Esophagus (tissue), 2 donors: ENCODE data around the gene HNRNPA2B1. TPM values are rescaled to one million over a fixed set of nuclear protein-coding genes. Genes with fewer than 3 reads are reported as not detected.

Source experiments
- H3K27ac ChIP-seq, 2 donors: one replicate each; pipeline ENCODE4 v1.5.1; 2013; ENCODE audit warnings: low read depth in 2 of 2, mild to moderate bottlenecking in 2 of 2, inconsistent platforms in 1 of 2, low read length in 1 of 2, moderate library complexity in 1 of 2
- H3K27me3 ChIP-seq, 2 donors: one replicate each; pipeline ENCODE4 v1.6.1; 2013; ENCODE audit warnings: low read length in 2 of 2, control low read depth in 1 of 2, mild to moderate bottlenecking in 1 of 2; ENCODE audit not compliant: insufficient read depth in 2 of 2, control insufficient read depth in 1 of 2
- H3K36me3 ChIP-seq, 2 donors: one replicate each; pipeline ENCODE4 v1.6.1; 2013; ENCODE audit warnings: low read length in 1 of 2; ENCODE audit not compliant: control insufficient read depth in 2 of 2, insufficient read depth in 2 of 2
- H3K4me1 ChIP-seq, 2 donors: one replicate each; pipeline ENCODE4 v1.6.1; 2013; ENCODE audit warnings: low read length in 1 of 2; ENCODE audit not compliant: control insufficient read depth in 2 of 2, insufficient read depth in 2 of 2
- H3K4me3 ChIP-seq, 2 donors: one replicate each; pipeline ENCODE4 v1.5.1; 2013; ENCODE audit warnings: low read length in 2 of 2, mild to moderate bottlenecking in 2 of 2, low read depth in 1 of 2, moderate library complexity in 1 of 2
- H3K9me3 ChIP-seq, 2 donors: one replicate each; pipeline ENCODE4 v1.6.1; 2013; ENCODE audit warnings: mild to moderate bottlenecking in 2 of 2, low read depth in 1 of 2, low read length in 1 of 2, moderate library complexity in 1 of 2; ENCODE audit not compliant: control insufficient read depth in 2 of 2, insufficient read depth in 1 of 2
- WGBS, 2 donors: extraction: QIAGEN DNeasy Blood & Tissue Kit; methylation state at CpG; one replicate each; pipeline ENCODE4 v1.1.7; 2013; 5-methylcytosine and 5-hydroxymethylcytosine counted together
- polyA plus RNA-seq, 2 donors: library from polyadenylated mRNA; stranded (reverse); fragments of 200-250 nt; gene quantifications; one replicate each; pipeline ENCODE4 v1.2.3, GENCODE V29; 2013
- donor health status: healthy with polysubstance abuse.
- donor health status: Bipolar disorder and iron deficiency.

The HNRNPA2B1 gene
- 100 to 1,000 TPM; 461 to 511 TPM for polyA plus RNA-seq

GRCh38 chr7:26200444-26201246, at the start of gene HNRNPA2B1:
Gene HNRNPA2B1, minus strand, starts transcription at chr7:26200746. Its CDS starts 169 bp downstream, at chr7:26200577.
- H3K9me3 ChIP-seq, result no peaks in the 10 kb centered on the region
- H3K4me1 ChIP-seq, result no peaks in the 10 kb centered on the region
- WGBS, 2 donors, result 0 to 1% methylated on average over 71 of the region's 71 CpGs
- no peaks in the 10 kb centered on the region for H3K27me3 ChIP-seq
- peak within 1 kb of the TSS; percentile 100 for H3K27ac ChIP-seq
- no peaks in the 10 kb centered on the region for H3K36me3 ChIP-seq
- peak within 1 kb of the TSS; percentile 96 to 99 for H3K4me3 ChIP-seq

- Histone ChIP-seq H3K4me3 (no peak overlapping the region), H3K27me3 (no peaks in the 10 kb centered on the region), H3K4me1 (no peaks in the 10 kb centered on the region), H3K9me3 (no peaks in the 10 kb centered on the region), H3K36me3 (no peaks in the 10 kb centered on the region), H3K27ac (no peak overlapping the region)
- WGBS, 2 donors, result 86% methylated on average over 12 of the region's 12 CpGs
These were observed 49.7 kb upstream of the HNRNPA2B1 start for GRCh38 chr7:26250239-26250638.

GRCh38 chr7:26245150-26245549, 44.6 kb upstream of the HNRNPA2B1 start:
- no peak overlapping the region for H3K27ac ChIP-seq
- no peaks in the 10 kb centered on the region for H3K9me3 ChIP-seq
- H3K4me3 ChIP-seq, result no peak overlapping the region
- 93 to 95% methylated on average over 13 of the region's 13 CpGs for WGBS, 2 donors
- no peaks in the 10 kb centered on the region for H3K27me3 ChIP-seq
- H3K36me3 ChIP-seq, result no peaks in the 10 kb centered on the region
- no peaks in the 10 kb centered on the region for H3K4me1 ChIP-seq

GRCh38 chr7:26238032-26238431, 37.5 kb upstream of the HNRNPA2B1 start:
- no peaks in the 10 kb centered on the region for H3K9me3 ChIP-seq
- no peak overlapping the region for H3K4me3 ChIP-seq
- 63 to 65% methylated on average over 3 of the region's 3 CpGs for WGBS, 2 donors
- no peaks in the 10 kb centered on the region for H3K4me1 ChIP-seq
- no peak overlapping the region for H3K27ac ChIP-seq
- H3K36me3 ChIP-seq, result no peaks in the 10 kb centered on the region
- no peaks in the 10 kb centered on the region for H3K27me3 ChIP-seq

GRCh38 chr7:26237035-26237807, 36.7 kb upstream of the HNRNPA2B1 start:
- H3K36me3 ChIP-seq, result no peaks in the 10 kb centered on the region
- H3K27me3 ChIP-seq, result no peaks in the 10 kb centered on the region
- H3K27ac ChIP-seq, result no peak overlapping the region
- no peaks in the 10 kb centered on the region for H3K9me3 ChIP-seq
- no peak overlapping the region for H3K4me3 ChIP-seq
- H3K4me1 ChIP-seq, result no peaks in the 10 kb centered on the region
- 74 to 86% methylated on average over 6 of the region's 6 CpGs for WGBS, 2 donors

GRCh38 chr7:26233902-26234511, 33.5 kb upstream of the HNRNPA2B1 start:
- H3K4me3 ChIP-seq, result no peak overlapping the region
- no peaks in the 10 kb centered on the region for H3K9me3 ChIP-seq
- H3K4me1 ChIP-seq, result no peaks in the 10 kb centered on the region
- H3K27ac ChIP-seq, result no peak overlapping the region
- no peaks in the 10 kb centered on the region for H3K27me3 ChIP-seq
- WGBS, 2 donors, result 79 to 80% methylated on average over 5 of the region's 5 CpGs
- no peaks in the 10 kb centered on the region for H3K36me3 ChIP-seq

- no peaks in the 10 kb centered on the region for H3K9me3 ChIP-seq
- H3K27ac ChIP-seq, result no peak overlapping the region
- no peak overlapping the region for H3K4me3 ChIP-seq
- H3K36me3 ChIP-seq, result no peaks in the 10 kb centered on the region
- H3K4me1 ChIP-seq, result no peaks in the 10 kb centered on the region
- WGBS, 2 donors, result 87 to 98% methylated on average over 2 of the region's 2 CpGs
- no peaks in the 10 kb centered on the region for H3K27me3 ChIP-seq
These were observed 27.4 kb upstream of the HNRNPA2B1 start for GRCh38 chr7:26227987-26228386.

GRCh38 chr7:26224359-26224758, 23.8 kb upstream of the HNRNPA2B1 start:
- Histone ChIP-seq H3K4me1 (no peaks in the 10 kb centered on the region), H3K4me3 (no peak overlapping the region), H3K27me3 (no peaks in the 10 kb centered on the region), H3K9me3 (no peaks in the 10 kb centered on the region), H3K36me3 (no peaks in the 10 kb centered on the region), H3K27ac (no peak overlapping the region)
- WGBS, 2 donors, result 75 to 81% methylated on average over 5 of the region's 5 CpGs

- 62 to 69% methylated on average over 2 of the region's 2 CpGs for WGBS, 2 donors
These were observed 15.5 kb upstream of the HNRNPA2B1 start for GRCh38 chr7:26216049-26216448.

More at GRCh38 chr7:26216049-26216448, 15.5 kb upstream of the HNRNPA2B1 start:
- no peaks in the 10 kb centered on the region for H3K9me3 ChIP-seq
- H3K4me3 ChIP-seq, result no peak overlapping the region
- H3K36me3 ChIP-seq, result no peaks in the 10 kb centered on the region
- H3K27ac ChIP-seq, result no peak overlapping the region
- H3K4me1 ChIP-seq, result no peaks in the 10 kb centered on the region
- no peaks in the 10 kb centered on the region for H3K27me3 ChIP-seq
